HG03378 (cell line): ENCODE measurements around the gene CLDN9.
"Not testable (repeated sequence)": the region's sequence is repeated elsewhere in the genome, so short reads cannot be mapped to it uniquely, and the experiment has no call there.

Experiments
- ATAC-seq: cut with Tn5 transposase; IDR thresholded peaks from one replicate; pipeline ENCODE4 v1.9.1; 2021; ENCODE audit warnings: mild to moderate bottlenecking, moderate library complexity; ENCODE audit not compliant: unreplicated experiment

The CLDN9 gene

GRCh38 chr16:3054965-3055733 is 42.4 kb downstream of the CLDN9 start:
- no peak for ATAC-seq

DNA sequence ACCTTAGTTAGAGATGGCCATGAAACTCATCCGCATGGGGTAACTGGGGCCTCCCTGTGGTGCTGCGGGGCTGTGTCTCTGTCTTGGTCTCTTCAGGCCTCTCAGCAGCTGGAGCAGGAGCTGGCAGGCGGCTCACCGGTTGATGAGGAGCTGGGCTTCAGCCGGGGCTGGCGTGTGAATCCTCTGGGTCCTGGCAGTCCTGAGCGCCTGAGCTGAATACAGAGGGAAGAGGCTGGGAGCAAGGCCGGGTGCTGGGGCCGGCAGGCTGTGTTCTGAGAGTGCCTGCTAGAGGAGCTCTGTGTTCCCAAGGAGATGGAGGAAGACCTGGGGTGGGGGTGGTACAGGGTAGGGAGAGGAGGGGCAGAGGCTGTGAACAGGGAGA is 43.0 kb downstream of the CLDN9 start:
- ATAC-seq, result not testable (repeated sequence)

GRCh38 chr16:3056336-3057180 is 43.8 kb downstream of the CLDN9 start:
- no peak for ATAC-seq

- no peak for ATAC-seq
Measured at GRCh38 chr16:3057181-3058138, 44.7 kb downstream of the CLDN9 start.

DNA sequence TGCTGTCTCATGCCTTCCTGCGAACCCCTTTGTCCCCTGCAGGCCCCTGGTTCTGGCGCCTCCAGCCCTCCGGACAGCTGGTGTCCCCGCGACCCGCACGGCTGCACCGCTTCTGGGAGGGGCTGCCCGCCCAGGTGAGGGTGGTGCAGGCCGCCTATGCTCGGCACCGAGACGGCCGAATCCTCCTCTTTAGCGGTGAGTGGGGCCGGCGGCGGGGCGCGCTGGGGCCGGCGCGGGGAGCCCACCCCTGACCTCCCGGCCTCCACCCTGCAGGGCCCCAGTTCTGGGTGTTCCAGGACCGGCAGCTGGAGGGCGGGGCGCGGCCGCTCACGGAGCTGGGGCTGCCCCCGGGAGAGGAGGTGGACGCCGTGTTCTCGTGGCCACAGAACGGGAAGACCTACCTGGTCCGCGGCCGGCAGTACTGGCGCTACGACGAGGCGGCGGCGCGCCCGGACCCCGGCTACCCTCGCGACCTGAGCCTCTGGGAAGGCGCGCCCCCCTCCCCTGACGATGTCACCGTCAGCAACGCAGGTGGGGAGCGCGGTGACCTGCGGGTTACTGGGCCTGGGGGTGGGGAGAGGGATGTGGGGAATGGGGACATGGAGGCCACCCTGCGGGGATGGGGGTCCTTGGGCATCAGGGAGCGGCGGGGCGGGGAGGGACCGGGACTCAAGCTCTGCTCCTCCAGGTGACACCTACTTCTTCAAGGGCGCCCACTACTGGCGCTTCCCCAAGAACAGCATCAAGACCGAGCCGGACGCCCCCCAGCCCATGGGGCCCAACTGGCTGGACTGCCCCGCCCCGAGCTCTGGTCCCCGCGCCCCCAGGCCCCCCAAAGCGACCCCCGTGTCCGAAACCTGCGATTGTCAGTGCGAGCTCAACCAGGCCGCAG is 45.7 kb downstream of the CLDN9 start:
- no peak for ATAC-seq

DNA sequence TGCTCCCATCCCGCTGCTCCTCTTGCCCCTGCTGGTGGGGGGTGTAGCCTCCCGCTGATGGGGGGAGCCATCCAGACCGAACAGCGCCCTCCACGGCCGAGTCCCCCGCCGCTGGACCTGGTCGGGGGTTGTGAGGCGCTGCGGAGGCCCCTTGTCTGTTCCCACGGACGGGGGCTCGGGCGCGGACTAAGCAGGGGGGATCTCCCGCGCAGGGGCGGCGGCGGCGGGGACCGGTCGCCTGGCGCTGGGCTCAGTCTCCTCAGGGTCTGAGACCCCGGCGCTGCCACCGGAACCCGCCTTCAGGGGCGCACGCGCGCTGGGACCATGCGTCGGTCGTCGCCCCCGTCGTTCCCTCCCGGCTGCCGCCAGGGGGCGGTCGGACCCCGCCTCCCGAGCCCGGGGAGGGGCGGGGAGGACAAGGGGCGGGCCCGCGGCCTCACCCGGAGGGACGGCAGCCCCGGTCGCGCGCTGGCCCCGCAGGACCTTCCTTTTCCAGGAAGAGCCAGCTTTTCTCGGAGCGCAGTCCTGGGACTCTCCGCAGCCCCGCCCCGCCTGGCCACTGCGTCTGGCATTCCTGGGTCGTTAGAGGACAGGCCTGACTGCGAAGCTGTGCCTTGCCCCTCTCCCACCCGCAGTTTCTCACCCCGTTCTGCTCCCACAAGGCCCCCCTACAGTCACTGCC is 46.5 kb downstream of the CLDN9 start:
- ATAC-seq, result no peak

DNA sequence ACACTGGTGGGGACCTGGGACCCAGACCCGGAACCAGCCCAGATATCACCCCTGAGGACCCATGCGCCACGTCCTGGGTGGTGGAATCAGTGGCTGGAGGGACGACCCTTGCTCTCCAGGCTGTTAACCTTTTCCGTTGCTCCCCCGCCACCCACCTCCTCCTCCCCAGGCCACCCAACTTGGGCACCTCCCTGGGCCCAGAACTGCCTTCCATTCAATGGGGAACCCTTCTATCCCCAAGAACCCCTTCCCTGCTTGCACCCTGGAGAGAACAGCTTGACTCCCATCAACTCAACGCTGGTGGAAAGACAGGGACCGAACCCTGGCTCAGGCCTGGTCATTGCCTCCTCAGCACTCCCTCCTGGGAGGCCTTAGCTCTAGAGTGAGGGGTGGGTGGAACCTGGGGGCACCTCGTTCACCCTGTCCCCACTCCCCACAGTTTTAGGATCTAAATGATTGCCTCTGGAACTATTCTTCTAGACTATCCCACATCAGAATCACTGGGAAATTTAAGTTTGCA is 47.1 kb downstream of the CLDN9 start:
- ATAC-seq, result no peak

DNA sequence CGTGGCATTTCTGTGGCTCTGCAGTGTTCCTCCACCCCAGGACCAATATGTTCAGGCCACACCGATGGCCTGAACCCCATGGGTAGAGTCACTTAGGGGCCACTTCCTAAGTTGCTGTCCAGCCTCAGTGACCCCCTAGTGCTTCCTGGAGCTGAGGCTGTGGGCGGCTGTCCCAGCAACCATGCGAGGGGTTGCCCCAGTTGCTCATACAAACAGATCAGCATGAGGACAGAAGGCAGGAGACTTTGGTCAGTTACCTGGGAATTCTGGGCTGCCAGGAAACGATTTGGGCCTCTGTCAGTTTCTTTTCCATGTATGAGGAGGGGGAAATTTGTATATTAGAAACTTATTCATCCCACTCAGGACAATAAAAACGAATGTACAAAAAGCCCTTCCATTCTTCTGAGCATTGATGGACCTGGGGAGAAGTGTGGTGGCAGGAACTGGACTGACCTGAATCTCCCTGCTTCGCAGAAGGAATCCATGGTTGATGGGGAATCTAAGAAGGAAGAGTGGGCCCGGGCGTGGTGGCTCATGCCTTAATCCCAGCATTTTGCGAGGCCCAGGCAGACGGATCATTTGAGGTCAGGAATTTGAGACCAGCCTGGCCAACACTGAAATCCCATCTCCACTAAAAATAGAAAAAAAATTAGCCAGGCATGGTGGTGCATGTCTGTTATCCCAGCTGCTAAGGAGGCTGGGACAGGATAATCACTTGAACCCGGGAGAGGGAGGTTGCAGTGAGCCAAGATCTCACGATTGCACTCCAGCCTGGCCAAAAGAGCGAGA is 47.8 kb downstream of the CLDN9 start:
- no peak for ATAC-seq

DNA sequence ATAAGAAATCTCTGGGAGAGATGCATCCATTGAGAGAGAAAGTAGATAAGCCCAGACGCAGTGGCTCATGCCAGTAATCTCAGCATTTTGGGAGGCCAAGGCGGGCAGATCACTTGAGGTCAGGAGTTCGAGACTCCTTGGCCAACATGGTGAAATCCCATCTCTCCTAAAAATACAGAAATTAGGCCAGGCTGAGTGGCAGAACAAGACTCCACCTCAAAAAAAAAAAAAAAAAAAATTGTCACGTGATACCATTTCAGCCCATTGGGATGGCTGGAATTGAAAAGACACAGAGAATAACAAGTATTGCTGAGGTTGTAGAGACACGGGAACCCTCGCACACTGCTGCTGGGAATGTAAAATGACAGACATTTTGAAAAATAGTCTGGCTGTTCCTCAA is 49.8 kb downstream of the CLDN9 start:
- ATAC-seq, result no peak

GRCh38 chr16:3063625-3064386 is 51.1 kb downstream of the CLDN9 start:
- no peak for ATAC-seq
